HG03097 (cell line): ENCODE data around the gene ALKAL2.
A peak's percentile ranks its signal among the peaks of the same experiment; 100 is the strongest.
"Not testable (repeated sequence)": the region's sequence is repeated elsewhere in the genome, so short reads cannot be mapped to it uniquely, and the experiment has no call there.

Source experiments
- ATAC-seq: cut with Tn5 transposase; IDR thresholded peaks from one replicate; pipeline ENCODE4 v1.9.1; 2021; ENCODE audit not compliant: unreplicated experiment, low FRiP score

ALKAL2 gene

GRCh38 chr2:287911-288757, at the start of gene ALKAL2:
Gene ALKAL2, minus strand, starts transcription at chr2:288091. Its CDS starts 256 bp downstream, at chr2:287835.
- ATAC-seq = no peak

GRCh38 chr2:336949-337348, 49.1 kb upstream of the ALKAL2 start:
- ATAC-seq = not testable (repeated sequence)

GRCh38 chr2:336360-336759, 48.5 kb upstream of the ALKAL2 start:
- ATAC-seq = no peak

GRCh38 chr2:332592-332991, 44.7 kb upstream of the ALKAL2 start:
- ATAC-seq = no peak

GRCh38 chr2:328761-329160, 40.9 kb upstream of the ALKAL2 start:
- no peak for ATAC-seq

DNA sequence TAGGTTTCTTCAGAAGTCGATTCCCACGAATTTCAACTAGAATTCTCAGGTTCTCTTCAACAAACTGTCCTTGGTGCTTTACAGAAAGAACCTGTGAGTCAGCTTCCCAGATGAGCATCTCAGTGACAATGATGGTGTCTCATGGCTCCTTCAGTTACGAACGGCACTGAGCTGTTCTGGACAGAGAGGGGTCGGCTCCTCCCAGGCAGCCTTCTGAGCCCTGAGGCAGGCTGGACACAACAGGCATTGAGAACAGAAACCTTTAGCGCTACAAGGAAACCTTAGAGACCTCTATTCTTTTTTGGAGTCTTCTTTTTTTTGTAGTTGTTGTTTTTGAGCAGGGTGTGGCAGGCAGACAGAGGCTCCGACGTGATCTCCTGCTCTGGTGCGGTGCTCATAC, 35.1 kb upstream of the ALKAL2 start:
- ATAC-seq = no peak

DNA sequence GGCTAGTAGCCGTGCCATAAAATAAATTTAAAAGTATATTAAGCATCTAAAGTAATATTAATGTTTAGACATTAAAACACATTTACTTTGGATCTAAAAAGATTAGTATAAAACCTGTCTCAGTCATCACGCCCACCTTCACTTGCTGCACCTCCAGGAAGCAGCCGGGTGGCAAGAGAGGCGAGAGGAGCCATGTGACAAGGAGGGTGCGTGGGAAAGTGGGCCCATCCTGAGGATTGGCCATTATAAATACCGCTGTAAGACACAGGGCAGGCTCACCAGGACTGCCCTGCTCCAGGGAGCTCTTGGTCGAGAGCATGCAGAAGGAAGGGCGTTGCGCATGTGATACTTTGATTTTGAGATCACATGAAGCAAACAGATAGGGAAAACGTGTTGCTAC, 34.4 kb upstream of the ALKAL2 start:
- no peak for ATAC-seq

DNA sequence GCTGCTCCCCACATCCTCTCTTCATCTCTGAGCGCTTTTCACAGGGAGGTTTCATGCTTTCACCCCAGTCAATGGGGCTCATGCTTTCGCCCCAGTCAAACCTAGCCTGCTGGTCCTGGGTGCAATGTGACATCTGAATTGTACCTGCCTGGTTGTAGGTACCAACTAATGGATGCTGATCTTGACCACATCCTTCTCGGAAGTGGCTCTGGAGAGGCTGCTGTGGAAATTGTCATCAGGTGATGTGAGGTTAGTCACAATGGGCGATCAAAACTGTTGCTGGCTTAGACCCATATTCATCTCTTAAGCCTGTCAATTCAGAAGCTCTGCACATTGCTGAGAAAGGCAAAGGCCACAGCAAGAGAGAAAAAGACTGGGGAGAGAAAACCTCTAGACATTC, 32.7 kb upstream of the ALKAL2 start:
- ATAC-seq = no peak

DNA sequence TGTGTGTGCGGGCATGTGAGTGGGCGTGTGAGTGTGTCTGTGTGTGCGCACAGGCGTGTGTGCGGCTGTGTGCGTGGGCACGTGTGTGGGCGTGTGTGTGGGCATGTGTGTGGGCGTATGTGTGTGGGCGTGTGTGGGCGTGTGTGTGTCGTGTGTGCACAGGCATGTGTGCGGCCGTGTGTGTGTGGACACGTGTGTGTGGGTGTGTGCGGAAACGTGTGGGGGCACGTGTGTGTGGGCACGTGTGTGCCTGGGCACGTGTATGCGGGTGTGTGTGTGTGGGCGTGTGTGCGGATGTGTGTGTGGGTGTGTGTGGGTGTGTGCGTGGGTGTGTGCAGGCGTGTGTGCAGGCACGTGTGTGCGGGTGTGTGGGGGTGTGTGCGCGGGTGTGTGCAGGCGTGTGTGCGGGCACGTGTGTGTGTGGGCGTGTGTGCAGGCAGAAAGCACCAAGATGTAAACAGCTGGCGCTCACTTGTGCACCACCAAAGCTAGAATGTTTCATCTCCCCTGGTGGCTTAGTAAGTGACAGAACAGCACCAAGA, 31.2 kb upstream of the ALKAL2 start:
- no peak for ATAC-seq

- peak; percentile 59 for ATAC-seq
Measured at GRCh38 chr2:317501-318424, 29.9 kb upstream of the ALKAL2 start.

- ATAC-seq = no peak
Measured at GRCh38 chr2:316381-316780, 28.5 kb upstream of the ALKAL2 start.

DNA sequence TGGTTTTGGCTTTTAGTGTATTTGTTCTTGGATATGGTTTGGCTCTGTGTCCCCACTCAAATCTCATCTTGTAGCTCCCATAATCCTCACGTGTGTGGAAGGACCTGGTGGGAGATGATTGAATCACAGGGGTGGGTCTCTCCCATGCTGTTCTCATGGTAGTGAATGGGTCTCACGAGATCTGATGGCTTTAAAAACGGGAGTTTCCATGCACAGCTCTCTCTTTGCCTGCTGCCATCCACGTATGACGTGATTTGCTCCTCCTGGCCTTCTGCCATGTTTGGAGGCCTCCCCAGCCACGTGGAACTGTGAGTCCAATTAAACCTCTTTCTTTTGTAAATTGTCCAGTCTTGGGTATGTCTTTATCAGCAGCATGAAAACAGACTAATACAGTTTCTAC, 28.0 kb upstream of the ALKAL2 start:
- ATAC-seq = not testable (repeated sequence)

DNA sequence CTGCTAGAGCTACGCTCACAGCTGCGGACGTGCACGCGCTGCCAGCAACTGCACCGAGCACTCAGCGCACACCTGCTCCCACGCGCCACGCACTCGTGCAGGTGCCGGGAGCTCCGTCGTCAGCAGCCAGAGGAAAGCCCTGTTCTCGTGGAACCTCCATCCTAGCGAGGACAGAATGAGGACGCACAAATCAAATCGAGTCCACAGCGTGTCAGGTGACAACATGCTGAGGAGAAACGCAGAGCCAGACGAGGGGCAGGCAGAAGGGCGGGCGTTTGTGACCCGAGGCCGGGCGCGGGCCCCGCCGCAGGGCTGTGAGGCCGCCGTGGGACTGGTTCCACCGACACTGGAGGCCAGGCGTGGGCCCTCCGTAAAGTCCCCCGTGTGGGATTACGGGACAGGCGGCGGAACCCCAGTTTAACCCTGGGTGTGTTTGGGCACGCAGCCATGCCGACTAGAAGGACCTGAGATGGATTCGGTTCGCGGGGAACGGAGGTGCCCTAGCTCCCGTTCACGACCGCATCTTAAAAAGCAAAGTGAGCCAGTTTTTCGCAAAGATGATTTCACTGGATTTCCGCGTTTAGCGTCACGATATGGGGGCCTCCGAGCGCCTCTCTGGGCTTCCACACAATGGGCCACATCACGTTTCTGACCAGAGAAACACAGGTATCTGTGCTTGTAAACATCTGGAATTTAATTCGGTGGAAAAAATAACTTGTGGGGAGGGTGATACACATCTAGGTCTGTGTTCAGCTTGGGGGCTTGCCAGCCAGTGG, 26.9 kb upstream of the ALKAL2 start:
- ATAC-seq = no peak

DNA sequence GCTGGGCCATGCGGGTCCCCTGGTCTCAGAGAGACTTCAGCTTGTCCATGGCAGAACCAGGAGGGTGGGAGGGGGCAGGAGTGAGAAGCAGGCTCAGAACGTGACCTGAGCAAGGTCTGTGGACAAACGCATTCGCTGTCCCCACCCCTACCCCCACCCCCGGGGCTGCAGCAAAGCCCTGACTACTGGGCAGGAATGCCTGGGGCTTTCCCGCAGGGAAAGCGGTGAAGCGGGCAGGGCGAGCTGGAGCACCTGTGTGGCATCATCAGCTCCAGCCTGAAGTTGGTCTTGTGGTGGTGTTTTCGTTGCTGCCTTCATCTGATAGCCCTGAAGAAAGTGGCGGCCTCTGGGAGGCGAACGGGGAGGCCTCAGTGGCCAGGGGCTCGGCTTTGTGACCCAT, 26.1 kb upstream of the ALKAL2 start:
- ATAC-seq = no peak

- no peak for ATAC-seq
Measured at GRCh38 chr2:310994-311393, 23.1 kb upstream of the ALKAL2 start.

GRCh38 chr2:309954-310510, 22.1 kb upstream of the ALKAL2 start:
- no peak for ATAC-seq

DNA sequence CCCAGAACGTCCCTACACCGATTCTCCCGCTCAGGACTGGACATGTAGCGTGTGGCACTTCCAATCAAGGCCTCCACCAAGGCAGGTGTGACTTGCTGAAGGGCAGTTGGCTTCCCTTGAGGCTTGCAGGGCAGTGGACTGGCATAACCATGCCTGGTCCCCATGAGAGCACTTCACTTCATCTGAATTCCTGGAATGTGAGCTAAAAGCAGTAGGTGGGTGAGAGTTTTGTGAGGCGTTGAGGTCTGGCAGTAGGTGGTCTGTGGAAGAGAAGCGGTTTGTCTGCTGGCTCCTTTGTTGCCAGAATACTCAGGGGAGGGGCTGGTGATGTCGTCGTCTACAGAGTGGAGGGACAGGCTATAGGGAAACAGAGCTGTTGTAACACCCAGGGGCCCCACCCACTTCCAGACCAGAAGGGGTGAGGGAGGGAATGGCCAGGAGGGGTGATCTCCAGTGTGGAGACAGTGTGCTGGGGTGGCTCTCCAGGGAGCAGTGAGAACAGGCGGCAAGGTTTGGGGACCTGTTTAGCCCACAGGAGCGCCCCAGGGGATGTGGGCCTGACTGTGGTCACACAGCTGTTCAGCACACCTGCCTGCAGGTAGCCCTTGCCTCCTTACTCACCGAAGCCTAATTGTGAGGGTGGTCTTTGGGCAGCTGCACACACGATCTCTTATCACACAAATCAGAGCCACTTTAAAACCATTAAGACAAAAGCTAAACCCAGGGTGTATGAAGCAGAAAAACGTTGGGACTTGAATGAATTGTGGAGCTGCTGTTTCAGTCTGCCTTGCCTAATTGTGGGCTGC, 21.5 kb upstream of the ALKAL2 start:
- no peak for ATAC-seq

GRCh38 chr2:305366-305765, 17.5 kb upstream of the ALKAL2 start:
- no peak for ATAC-seq

- no peak for ATAC-seq
Measured at GRCh38 chr2:296354-296753, 8.5 kb upstream of the ALKAL2 start.
